Fibroblast of skin of right quadriceps (primary cell): ENCODE measurements around the gene PRMT7.

Experiments used
- DNase-seq: peaks from one replicate; pipeline ENCODE4 v3.0.0-alpha.2; 2013

Gene PRMT7

GRCh38 chr16:68309799-68310198 is 1.0 kb upstream of the PRMT7 start:
- no peak for DNase-seq

GRCh38 chr16:68310437-68310773 is 414 bp upstream of the PRMT7 start:
- DNase-seq: no peak

- no peak for DNase-seq
These were observed 2.3 kb downstream of the PRMT7 start for GRCh38 chr16:68313116-68313515.

- no peak for DNase-seq
These were observed 8.5 kb downstream of the PRMT7 start for GRCh38 chr16:68319185-68319908.

GRCh38 chr16:68324336-68324735 is 13.5 kb downstream of the PRMT7 start:
- DNase-seq: no peak

- DNase-seq: no peak
These were observed 14.1 kb downstream of the PRMT7 start for GRCh38 chr16:68324780-68325357.

- peak; percentile 78 for DNase-seq
These were observed 17.5 kb downstream of the PRMT7 start for GRCh38 chr16:68328151-68328859.

GRCh38 chr16:68328860-68329390 is 18.1 kb downstream of the PRMT7 start:
- no peak for DNase-seq

- DNase-seq: peak; percentile 21
These were observed 21.1 kb downstream of the PRMT7 start for GRCh38 chr16:68331879-68332410.

- DNase-seq: peak; percentile 7
These were observed 21.7 kb downstream of the PRMT7 start for GRCh38 chr16:68332411-68333121.

- peak; percentile 25 for DNase-seq
These were observed 24.4 kb downstream of the PRMT7 start for GRCh38 chr16:68335175-68335574.

- no peak for DNase-seq
These were observed 27.7 kb downstream of the PRMT7 start for GRCh38 chr16:68338326-68339119.

GRCh38 chr16:68339214-68339613 is 28.4 kb downstream of the PRMT7 start:
- DNase-seq: no peak

- no peak for DNase-seq
These were observed 31.8 kb downstream of the PRMT7 start for GRCh38 chr16:68342620-68343019.

- no peak for DNase-seq
These were observed 32.3 kb downstream of the PRMT7 start for GRCh38 chr16:68343137-68343536.

GRCh38 chr16:68344252-68344651 is 33.4 kb downstream of the PRMT7 start:
- no peak for DNase-seq

- no peak for DNase-seq
These were observed 34.6 kb downstream of the PRMT7 start for GRCh38 chr16:68345351-68345810.

GRCh38 chr16:68345958-68346635 is 35.3 kb downstream of the PRMT7 start:
- no peak for DNase-seq

GRCh38 chr16:68346892-68347480 is 36.2 kb downstream of the PRMT7 start:
- no peak for DNase-seq

GRCh38 chr16:68347605-68348004 is 36.8 kb downstream of the PRMT7 start:
- no peak for DNase-seq
